GM19438 (cell line): ENCODE results near the gene RSAD2.
A peak's percentile ranks its signal among the peaks of the same experiment; 100 is the strongest.
"Not testable (repeated sequence)": the region's sequence is repeated elsewhere in the genome, so short reads cannot be mapped to it uniquely, and the experiment has no call there.

ENCODE experiments used
- ATAC-seq: cut with Tn5 transposase; IDR thresholded peaks from one replicate; pipeline ENCODE4 v1.9.1; 2021; ENCODE audit warnings: low read depth; ENCODE audit not compliant: unreplicated experiment

RSAD2 gene

GRCh38 chr2:6902581-6902980, 25.0 kb downstream of the RSAD2 start:
- ATAC-seq: not testable (repeated sequence)

GRCh38 chr2:6905668-6906067, 28.1 kb downstream of the RSAD2 start:
- no peak for ATAC-seq

- ATAC-seq: no peak
Observed at GRCh38 chr2:6906165-6906741, 28.7 kb downstream of the RSAD2 start.

GRCh38 chr2:6908291-6908690, 30.7 kb downstream of the RSAD2 start:
- ATAC-seq: no peak

- ATAC-seq: peak; percentile 97
Observed at GRCh38 chr2:6909431-6910385, 32.1 kb downstream of the RSAD2 start.

GRCh38 chr2:6911721-6912120, 34.1 kb downstream of the RSAD2 start:
- ATAC-seq: no peak

GRCh38 chr2:6913415-6914157, 36.0 kb downstream of the RSAD2 start:
- ATAC-seq: no peak

- ATAC-seq: no peak
Observed at GRCh38 chr2:6914828-6915227, 37.3 kb downstream of the RSAD2 start.

- ATAC-seq: no peak
Observed at GRCh38 chr2:6915399-6915798, 37.8 kb downstream of the RSAD2 start.

GRCh38 chr2:6916224-6916623, 38.6 kb downstream of the RSAD2 start:
- ATAC-seq: no peak

- no peak for ATAC-seq
Observed at GRCh38 chr2:6916736-6917070, 39.1 kb downstream of the RSAD2 start.

- ATAC-seq: peak; percentile 75
Observed at GRCh38 chr2:6917071-6917760, 39.6 kb downstream of the RSAD2 start, which contains the start of gene RNF144A. RNF144A (plus strand) TSS chr2:6917412; CDS start chr2:6996927, 79,515 bp downstream.

- peak; percentile 40 for ATAC-seq
Observed at GRCh38 chr2:6917761-6918421, 40.3 kb downstream of the RSAD2 start.

- ATAC-seq: no peak
Observed at GRCh38 chr2:6919901-6920742, 42.5 kb downstream of the RSAD2 start.

GRCh38 chr2:6920743-6921064, 43.1 kb downstream of the RSAD2 start:
- no peak for ATAC-seq

GRCh38 chr2:6921321-6921922, 43.8 kb downstream of the RSAD2 start:
- no peak for ATAC-seq

GRCh38 chr2:6922201-6922656, 44.7 kb downstream of the RSAD2 start:
- no peak for ATAC-seq

GRCh38 chr2:6923319-6923718, 45.7 kb downstream of the RSAD2 start:
- no peak for ATAC-seq
